ENCODE data around the gene TSPAN5.

TSPAN5 gene

GRCh38 chr4:98583265-98583664 is 75.1 kb downstream of the TSPAN5 start:
- no peak for DNase-seq

GRCh38 chr4:98581126-98581525 is 77.3 kb downstream of the TSPAN5 start:
- DNase-seq, result no peak

- DNase-seq, result no peak
Observed at GRCh38 chr4:98577956-98578355, 80.5 kb downstream of the TSPAN5 start.

GRCh38 chr4:98574816-98575215 is 83.6 kb downstream of the TSPAN5 start:
- no peak for DNase-seq

GRCh38 chr4:98573791-98574190 is 84.6 kb downstream of the TSPAN5 start:
- no peak for DNase-seq

- no peak for DNase-seq
Observed at GRCh38 chr4:98572697-98573096, 85.7 kb downstream of the TSPAN5 start.

- no peak for DNase-seq
Observed at GRCh38 chr4:98571161-98571786, 87.1 kb downstream of the TSPAN5 start.

GRCh38 chr4:98570151-98570797 is 88.1 kb downstream of the TSPAN5 start:
- DNase-seq, result no peak

- no peak for DNase-seq
Observed at GRCh38 chr4:98568941-98569663, 89.3 kb downstream of the TSPAN5 start.

- DNase-seq, result no peak
Observed at GRCh38 chr4:98567611-98568010, 90.8 kb downstream of the TSPAN5 start.

GRCh38 chr4:98566361-98567008 is 91.9 kb downstream of the TSPAN5 start:
- no peak for DNase-seq

- no peak for DNase-seq
Observed at GRCh38 chr4:98565681-98566301, 92.6 kb downstream of the TSPAN5 start.

- DNase-seq, result no peak
Observed at GRCh38 chr4:98564852-98565251, 93.6 kb downstream of the TSPAN5 start.

- no peak for DNase-seq
Observed at GRCh38 chr4:98560321-98560720, 98.1 kb downstream of the TSPAN5 start.

- no peak for DNase-seq
Observed at GRCh38 chr4:98558471-98559169, 99.8 kb downstream of the TSPAN5 start.

- no peak for DNase-seq
Observed at GRCh38 chr4:98557194-98557892, 101.1 kb downstream of the TSPAN5 start.

- no peak for DNase-seq
Observed at GRCh38 chr4:98556451-98556850, 102.0 kb downstream of the TSPAN5 start.

GRCh38 chr4:98555798-98556445 is 102.5 kb downstream of the TSPAN5 start:
- DNase-seq, result no peak

GRCh38 chr4:98546910-98547594 is 111.4 kb downstream of the TSPAN5 start:
- DNase-seq, result no peak

GRCh38 chr4:98544818-98545414 is 113.5 kb downstream of the TSPAN5 start:
- DNase-seq, result no peak
